Measurements from ENCODE around the gene ZG16B.

DNA sequence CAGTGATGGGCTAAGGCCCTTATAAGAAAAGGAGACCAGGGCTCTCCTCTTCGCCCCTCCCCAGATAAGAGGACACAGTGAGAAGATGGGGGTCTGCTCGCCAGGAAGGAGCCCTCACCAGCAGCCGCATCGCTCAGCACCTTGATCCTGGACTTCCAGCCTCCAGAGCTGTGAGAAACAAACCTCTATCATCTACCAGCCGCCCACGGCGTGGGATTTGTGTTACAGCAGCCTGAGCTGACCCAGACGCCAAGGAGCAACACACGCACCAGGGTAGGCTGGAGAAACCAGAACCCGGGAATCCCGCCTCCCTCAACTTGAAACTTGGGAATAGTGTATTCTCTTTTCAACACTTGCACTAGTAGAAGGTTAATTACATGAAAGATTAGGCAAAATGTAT, 4.2 kb upstream of the ZG16B start:
- TF ChIP-seq, protein P1, sequence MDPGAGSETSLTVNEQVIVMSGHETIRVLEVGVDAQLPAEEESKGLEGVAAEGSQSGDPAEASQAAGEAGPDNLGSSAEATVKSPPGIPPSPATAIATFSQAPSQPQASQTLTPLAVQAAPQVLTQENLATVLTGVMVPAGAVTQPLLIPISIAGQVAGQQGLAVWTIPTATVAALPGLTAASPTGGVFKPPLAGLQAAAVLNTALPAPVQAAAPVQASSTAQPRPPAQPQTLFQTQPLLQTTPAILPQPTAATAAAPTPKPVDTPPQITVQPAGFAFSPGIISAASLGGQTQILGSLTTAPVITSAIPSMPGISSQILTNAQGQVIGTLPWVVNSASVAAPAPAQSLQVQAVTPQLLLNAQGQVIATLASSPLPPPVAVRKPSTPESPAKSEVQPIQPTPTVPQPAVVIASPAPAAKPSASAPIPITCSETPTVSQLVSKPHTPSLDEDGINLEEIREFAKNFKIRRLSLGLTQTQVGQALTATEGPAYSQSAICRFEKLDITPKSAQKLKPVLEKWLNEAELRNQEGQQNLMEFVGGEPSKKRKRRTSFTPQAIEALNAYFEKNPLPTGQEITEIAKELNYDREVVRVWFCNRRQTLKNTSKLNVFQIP (CRISPR knock-in tag; IDR thresholded peaks at IDR 0.05; ENCODE audit: borderline replicate concordance, low read depth), result no peak
- no peak for TF ChIP-seq ISL1 (CRISPR knock-in tag; IDR thresholded peaks at IDR 0.05)
- no peak for TF ChIP-seq ARNTL (CRISPR knock-in tag; IDR thresholded peaks at IDR 0.05; ENCODE audit: borderline replicate concordance, low read depth)
- no peak for TF ChIP-seq TOX (CRISPR knock-in tag; IDR thresholded peaks at IDR 0.05; ENCODE audit: borderline replicate concordance)
- TF ChIP-seq ESRRG (CRISPR knock-in tag; IDR thresholded peaks at IDR 0.05), result no peak
- TF ChIP-seq RARB (CRISPR knock-in tag; IDR thresholded peaks at IDR 0.05), result no peak
- no peak for TF ChIP-seq ZFP3 (CRISPR knock-in tag; IDR thresholded peaks at IDR 0.05)
- TF ChIP-seq PPARA (CRISPR knock-in tag; IDR thresholded peaks at IDR 0.05; ENCODE audit: borderline replicate concordance), result no peak
- no peak for TF ChIP-seq GLIS3 (CRISPR knock-in tag; IDR thresholded peaks at IDR 0.05)
- TF ChIP-seq ZFP30 (CRISPR knock-in tag; IDR thresholded peaks at IDR 0.05), result no peak
- no peak for TF ChIP-seq SNAI2 (CRISPR knock-in tag; IDR thresholded peaks at IDR 0.05)
- TF ChIP-seq BACH2 (CRISPR knock-in tag; IDR thresholded peaks at IDR 0.05; ENCODE audit: borderline replicate concordance), result no peak
- TF ChIP-seq, protein P2, sequence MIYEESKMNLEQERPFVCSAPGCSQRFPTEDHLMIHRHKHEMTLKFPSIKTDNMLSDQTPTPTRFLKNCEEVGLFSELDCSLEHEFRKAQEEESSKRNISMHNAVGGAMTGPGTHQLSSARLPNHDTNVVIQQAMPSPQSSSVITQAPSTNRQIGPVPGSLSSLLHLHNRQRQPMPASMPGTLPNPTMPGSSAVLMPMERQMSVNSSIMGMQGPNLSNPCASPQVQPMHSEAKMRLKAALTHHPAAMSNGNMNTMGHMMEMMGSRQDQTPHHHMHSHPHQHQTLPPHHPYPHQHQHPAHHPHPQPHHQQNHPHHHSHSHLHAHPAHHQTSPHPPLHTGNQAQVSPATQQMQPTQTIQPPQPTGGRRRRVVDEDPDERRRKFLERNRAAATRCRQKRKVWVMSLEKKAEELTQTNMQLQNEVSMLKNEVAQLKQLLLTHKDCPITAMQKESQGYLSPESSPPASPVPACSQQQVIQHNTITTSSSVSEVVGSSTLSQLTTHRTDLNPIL (CRISPR knock-in tag; IDR thresholded peaks at IDR 0.05; ENCODE audit: low read depth), result no peak
- no peak for TF ChIP-seq CSDC2 (CRISPR knock-in tag; IDR thresholded peaks at IDR 0.05)

Data from SK-N-SH treated with all-trans-retinoic acid at 6 μM for 48 hours (cell line).